IMR-90 (cell line): ENCODE measurements around the gene CDH22. TPM values are rescaled to one million over a fixed set of nuclear protein-coding genes. Genes with fewer than 3 reads are reported as not detected.

ENCODE experiments used
- ATAC-seq: fragments of 200-7000 bp; cut with Tn5 transposase; 2 replicates; pipeline ENCODE4 v1.9.1; 2020; ENCODE audit warnings: low read depth, mild to moderate bottlenecking, moderate library complexity
- BruUV-seq: library from RNA; stranded (reverse); fragments of 400-500 nt; replicated peaks from 2 replicates; lab custom pipeline; 2021; lab: Mats Ljungman, UMichigan
- CTCF ChIA-PET: fragments of 300-600 bp; formaldehyde crosslinking; extraction: SDS; loops from one replicate; lab custom pipeline; 2021; ENCODE audit warnings: antibody characterized with exemption; lab: Yijun Ruan, JAX
- POLR2A ChIA-PET: fragments of 300-600 bp; sonication (Branson Sonifier 250); formaldehyde crosslinking; loops from one replicate; lab custom pipeline; 2022; ENCODE audit warnings: antibody characterized with exemption; ENCODE audit not compliant: unreplicated experiment; lab: Charles Lee
- DNase-seq: peaks from one replicate; pipeline ENCODE4 v3.0.0; 2013
- H2AFZ ChIP-seq: replicated peaks from 2 replicates; pipeline ENCODE3; 2013; ENCODE audit warnings: low read length, mild to moderate bottlenecking; ENCODE audit not compliant: poor library complexity
- H2AK5ac ChIP-seq: 2 replicates; pipeline ENCODE4 v1.6.1; 2013; ENCODE audit warnings: low read depth, low read length, inconsistent platforms
- H2AK9ac ChIP-seq: replicated peaks from 2 replicates; pipeline ENCODE3; 2013; ENCODE audit warnings: mild to moderate bottlenecking, low read depth, low read length, moderate library complexity; ENCODE audit not compliant: poor library complexity
- H2BK120ac ChIP-seq: 2 replicates; pipeline ENCODE4 v1.6.1; 2013; ENCODE audit warnings: low read depth, low read length, inconsistent platforms
- H2BK15ac ChIP-seq: 3 replicates; pipeline ENCODE4 v1.6.1; 2013; ENCODE audit warnings: low read depth, low read length, inconsistent platforms
- H2BK20ac ChIP-seq: 2 replicates; pipeline ENCODE4 v1.6.1; 2013; ENCODE audit warnings: low read depth, mild to moderate bottlenecking, inconsistent platforms, low read length, moderate library complexity
- H2BK5ac ChIP-seq: 2 replicates; pipeline ENCODE4 v1.6.1; 2013; ENCODE audit warnings: mild to moderate bottlenecking, low read depth, low read length, inconsistent platforms; ENCODE audit not compliant: poor library complexity, severe bottlenecking
- H3K14ac ChIP-seq: replicated peaks from 2 replicates; pipeline ENCODE4 v1.6.1; 2013; ENCODE audit warnings: low read depth, low read length, inconsistent platforms
- H3K18ac ChIP-seq: 2 replicates; pipeline ENCODE4 v1.6.1; 2013; ENCODE audit warnings: low read depth, low read length, control low read depth
- H3K23ac ChIP-seq: 2 replicates; pipeline ENCODE4 v1.6.1; 2013; ENCODE audit warnings: low read depth, low read length, inconsistent platforms
- H3K27ac ChIP-seq: 2 replicates; pipeline ENCODE4 v1.5.1; 2013; ENCODE audit warnings: mild to moderate bottlenecking, control low read depth, low read length; ENCODE audit not compliant: insufficient read depth
- H3K27me3 ChIP-seq: 2 replicates; pipeline ENCODE4 v1.6.1; 2013; ENCODE audit warnings: low read length; ENCODE audit not compliant: control insufficient read depth, insufficient read depth
- H3K36me3 ChIP-seq: 2 replicates; pipeline ENCODE4 v1.6.1; 2013; ENCODE audit warnings: low read length, mixed read lengths; ENCODE audit not compliant: control insufficient read depth, insufficient read depth
- H3K4ac ChIP-seq: 2 replicates; pipeline ENCODE4 v1.6.1; 2013; ENCODE audit warnings: low read depth, low read length, inconsistent platforms
- H3K4me1 ChIP-seq: 2 replicates; pipeline ENCODE4 v1.6.1; 2013; ENCODE audit warnings: low read length, mixed read lengths; ENCODE audit not compliant: control insufficient read depth, insufficient read depth
- H3K4me2 ChIP-seq: 2 replicates; pipeline ENCODE4 v1.6.1; 2013; ENCODE audit warnings: low read depth, mild to moderate bottlenecking, control low read depth, low read length, moderate library complexity
- H3K4me3 ChIP-seq: 2 replicates; pipeline ENCODE4 v1.5.1; 2013; ENCODE audit warnings: low read depth, mild to moderate bottlenecking, control low read depth, low read length, moderate library complexity; ENCODE audit not compliant: insufficient read depth
- H3K56ac ChIP-seq: 2 replicates; pipeline ENCODE4 v1.6.1; 2013; ENCODE audit warnings: low read length, inconsistent platforms; ENCODE audit not compliant: insufficient read depth; ENCODE audit errors: extremely low read depth
- H3K79me1 ChIP-seq, 2 experiments: 2 replicates each; pipeline ENCODE4 v1.6.1; 2013; ENCODE audit warnings: low read length in 2 of 2, inconsistent platforms in 1 of 2, low read depth in 1 of 2
- H3K9ac ChIP-seq: 2 replicates; pipeline ENCODE4 v1.6.1; 2013; ENCODE audit warnings: low read depth, low read length, control low read depth
- H3K9me1 ChIP-seq: 2 replicates; pipeline ENCODE4 v1.6.1; 2013; ENCODE audit warnings: low read length, inconsistent platforms; ENCODE audit not compliant: insufficient read depth
- H3K9me3 ChIP-seq: 2 replicates; pipeline ENCODE4 v1.6.1; 2013; ENCODE audit warnings: low read length; ENCODE audit not compliant: control insufficient read depth, insufficient read depth
- H4K20me1 ChIP-seq: 2 replicates; pipeline ENCODE4 v1.6.1; 2013; ENCODE audit warnings: low read length, inconsistent platforms; ENCODE audit not compliant: insufficient read depth
- H4K5ac ChIP-seq: 2 replicates; pipeline ENCODE4 v1.6.1; 2013; ENCODE audit warnings: mild to moderate bottlenecking, low read depth, low read length, control low read depth
- H4K8ac ChIP-seq, 2 experiments: 2 replicates each; pipeline ENCODE4 v1.6.1; 2013; ENCODE audit warnings: low read depth in 2 of 2, low read length in 2 of 2, control low read depth in 1 of 2, inconsistent platforms in 1 of 2
- H4K91ac ChIP-seq: 2 replicates; pipeline ENCODE4 v1.6.1; 2013; ENCODE audit warnings: low read depth, low read length, inconsistent platforms; ENCODE audit not compliant: insufficient read depth
- BHLHE40 ChIP-seq: fragments of 150-350 bp; IDR thresholded peaks from 2 replicates; pipeline ENCODE4 v1.6.1; 2016; ENCODE audit warnings: mild to moderate bottlenecking, low read depth, low read length
- CEBPB ChIP-seq: IDR thresholded peaks from 2 replicates; pipeline ENCODE4 v1.6.1; 2012; ENCODE audit warnings: low read depth, low read length, improper control_type of control experiment
- CHD1 ChIP-seq: IDR thresholded peaks from 2 replicates; pipeline ENCODE4 v1.6.1; 2012; ENCODE audit warnings: low read depth, low read length, improper control_type of control experiment
- FOS ChIP-seq: fragments of 150-350 bp; IDR thresholded peaks from 2 replicates; pipeline ENCODE4 v1.6.1; 2016; ENCODE audit warnings: low read depth, low read length
- MAFK ChIP-seq: IDR thresholded peaks from 2 replicates; pipeline ENCODE4 v1.6.1; 2012; ENCODE audit warnings: low read depth, low read length, improper control_type of control experiment
- MAZ ChIP-seq: IDR thresholded peaks from 2 replicates; pipeline ENCODE4 v1.6.1; 2012; ENCODE audit warnings: low read depth, mild to moderate bottlenecking, low read length, improper control_type of control experiment, moderate library complexity, borderline replicate concordance
- MXI1 ChIP-seq: IDR thresholded peaks from 2 replicates; pipeline ENCODE4 v1.6.1; 2012; ENCODE audit warnings: low read depth, mild to moderate bottlenecking, low read length, moderate library complexity, borderline replicate concordance
- NFE2L2 ChIP-seq: fragments of 150-350 bp; IDR thresholded peaks from 2 replicates; pipeline ENCODE4 v1.6.1; 2016; ENCODE audit warnings: low read depth, mild to moderate bottlenecking, low read length
- POLR2A ChIP-seq: IDR thresholded peaks from 2 replicates; pipeline ENCODE4 v1.6.1; 2012; ENCODE audit warnings: mild to moderate bottlenecking, low read depth, low read length
- RAD21 ChIP-seq: IDR thresholded peaks from 2 replicates; pipeline ENCODE4 v1.6.1; 2012; ENCODE audit warnings: low read length, improper control_type of control experiment
- RCOR1 ChIP-seq: IDR thresholded peaks from 2 replicates; pipeline ENCODE4 v1.6.1; 2012; ENCODE audit warnings: mild to moderate bottlenecking, low read length, improper control_type of control experiment; ENCODE audit not compliant: insufficient replicate concordance
- RFX5 ChIP-seq: IDR thresholded peaks from 2 replicates; pipeline ENCODE4 v1.8.0; 2012; ENCODE audit warnings: low read depth, mild to moderate bottlenecking, low read length, moderate library complexity
- SMC3 ChIP-seq: fragments of 150-350 bp; IDR thresholded peaks from 2 replicates; pipeline ENCODE4 v1.6.1; 2016; ENCODE audit warnings: low read depth, mild to moderate bottlenecking, antibody characterized with exemption, low read length, moderate library complexity
- USF2 ChIP-seq: fragments of 150-350 bp; IDR thresholded peaks from 2 replicates; pipeline ENCODE4 v1.6.1; 2017; ENCODE audit warnings: mild to moderate bottlenecking, antibody characterized with exemption, low read length, low read depth
- WGBS, 2 experiments: methylation state at CpG; one replicate each; pipeline versions ENCODE4 v1.1.5 to v1.1.7; 2013; ENCODE audit warnings: missing lambda C conversion rate in 2 of 2; ENCODE audit not compliant: insufficient read length in 1 of 2; ENCODE audit errors: extremely low coverage in 2 of 2; 5-methylcytosine and 5-hydroxymethylcytosine counted together
- dilution Hi-C: fragments of 300-500 bp; cut with HindIII; formaldehyde crosslinking; loops from one replicate; pipeline ENCODE4 v1.14.3; 2018; ENCODE audit warnings: low sequenced_read_pairs; ENCODE audit not compliant: unreplicated experiment
- in situ Hi-C: fragments of 300-500 bp; cut with MboI; formaldehyde crosslinking; loops from 3 replicates; pipeline ENCODE4 v1.14.3; 2019; ENCODE audit warnings: low sequenced_read_pairs, inconsistent platforms, mixed read lengths
- intact Hi-C: fragments of 100-400 bp; cut with micrococcal nuclease; formaldehyde crosslinking; loops from 2 replicates; pipeline ENCODE4 v1.10.0; 2022
- polyA plus RNA-seq, 3 experiments: library from polyadenylated mRNA; depleted of rRNA; stranded (reverse); fragments of >200 nt; gene quantifications; 2 replicates each; pipeline ENCODE4 v1.2.3, GENCODE V29; 2012; ENCODE audit warnings: low replicate concordance in 1 of 3
- total RNA-seq: library from RNA; depleted of rRNA; stranded (reverse); fragments of >200 nt; gene quantifications from 2 replicates; pipeline ENCODE4 v1.2.3, GENCODE V29; 2012
- TF ChIP-seq, protein P1 (sequence below): fragments of 150-350 bp; IDR thresholded peaks from 2 replicates; pipeline ENCODE4 v1.6.1; 2016; ENCODE audit warnings: low read depth, mild to moderate bottlenecking, low read length, moderate library complexity, borderline replicate concordance
- TF ChIP-seq, protein P2 (sequence below): conservative IDR thresholded peaks from 2 replicates; pipeline ENCODE4 v1.5.1; 2012; ENCODE audit warnings: mild to moderate bottlenecking, low read depth, low read length, improper control_type of control experiment

The CDH22 gene
- total and polyA plus RNA-seq, 2 of the 4 experiments (the other 2 are of a cell fraction): not detected

- no peak overlapping the region for H2BK5ac ChIP-seq
- H2AFZ ChIP-seq: no peak overlapping the region
- H3K9ac ChIP-seq: no peak overlapping the region
- 11% methylated on average over 2 of the region's 4 CpGs; no CpG with 5 or more reads in 1 of the 2 experiments for WGBS, 2 experiments
- no peaks in the 10 kb centered on the region for H3K4me1 ChIP-seq
- H4K5ac ChIP-seq: no peak overlapping the region
- H3K4ac ChIP-seq: no peak overlapping the region
- no TSS peak for BruUV-seq
- CTCF ChIA-PET: no interaction called here
- H2BK20ac ChIP-seq: no peak overlapping the region
- TF ChIP-seq CHD1: no peak
- no peak for TF ChIP-seq RAD21
- TF ChIP-seq CEBPB: no peak
- no peak for TF ChIP-seq POLR2A
- no peak for TF ChIP-seq FOS
- TF ChIP-seq RFX5: no peak
- TF ChIP-seq RCOR1: no peak
- no peak for TF ChIP-seq MXI1
- no peak for TF ChIP-seq MAZ
- no peak for TF ChIP-seq MAFK
- TF ChIP-seq USF2: no peak
- TF ChIP-seq, protein P1, sequence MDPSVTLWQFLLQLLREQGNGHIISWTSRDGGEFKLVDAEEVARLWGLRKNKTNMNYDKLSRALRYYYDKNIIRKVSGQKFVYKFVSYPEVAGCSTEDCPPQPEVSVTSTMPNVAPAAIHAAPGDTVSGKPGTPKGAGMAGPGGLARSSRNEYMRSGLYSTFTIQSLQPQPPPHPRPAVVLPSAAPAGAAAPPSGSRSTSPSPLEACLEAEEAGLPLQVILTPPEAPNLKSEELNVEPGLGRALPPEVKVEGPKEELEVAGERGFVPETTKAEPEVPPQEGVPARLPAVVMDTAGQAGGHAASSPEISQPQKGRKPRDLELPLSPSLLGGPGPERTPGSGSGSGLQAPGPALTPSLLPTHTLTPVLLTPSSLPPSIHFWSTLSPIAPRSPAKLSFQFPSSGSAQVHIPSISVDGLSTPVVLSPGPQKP: no peak
- TF ChIP-seq SMC3: no peak
- TF ChIP-seq, protein P2, sequence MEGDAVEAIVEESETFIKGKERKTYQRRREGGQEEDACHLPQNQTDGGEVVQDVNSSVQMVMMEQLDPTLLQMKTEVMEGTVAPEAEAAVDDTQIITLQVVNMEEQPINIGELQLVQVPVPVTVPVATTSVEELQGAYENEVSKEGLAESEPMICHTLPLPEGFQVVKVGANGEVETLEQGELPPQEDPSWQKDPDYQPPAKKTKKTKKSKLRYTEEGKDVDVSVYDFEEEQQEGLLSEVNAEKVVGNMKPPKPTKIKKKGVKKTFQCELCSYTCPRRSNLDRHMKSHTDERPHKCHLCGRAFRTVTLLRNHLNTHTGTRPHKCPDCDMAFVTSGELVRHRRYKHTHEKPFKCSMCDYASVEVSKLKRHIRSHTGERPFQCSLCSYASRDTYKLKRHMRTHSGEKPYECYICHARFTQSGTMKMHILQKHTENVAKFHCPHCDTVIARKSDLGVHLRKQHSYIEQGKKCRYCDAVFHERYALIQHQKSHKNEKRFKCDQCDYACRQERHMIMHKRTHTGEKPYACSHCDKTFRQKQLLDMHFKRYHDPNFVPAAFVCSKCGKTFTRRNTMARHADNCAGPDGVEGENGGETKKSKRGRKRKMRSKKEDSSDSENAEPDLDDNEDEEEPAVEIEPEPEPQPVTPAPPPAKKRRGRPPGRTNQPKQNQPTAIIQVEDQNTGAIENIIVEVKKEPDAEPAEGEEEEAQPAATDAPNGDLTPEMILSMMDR: no peak
- TF ChIP-seq BHLHE40: no peak
- no peak for TF ChIP-seq NFE2L2
- no peak overlapping the region for H3K56ac ChIP-seq
- H2BK120ac ChIP-seq: no peak overlapping the region
- no peak overlapping the region for H3K4me3 ChIP-seq
- H3K9me3 ChIP-seq: peaks cover 2% of the 10 kb centered on the region; the same call in 1 of the 2 replicates
- no peak overlapping the region for H3K23ac ChIP-seq
- H3K9me1 ChIP-seq: no peaks in the 10 kb centered on the region
- no peak overlapping the region for H2AK9ac ChIP-seq
- peaks cover 27% of the 10 kb centered on the region for H3K27me3 ChIP-seq
- H4K20me1 ChIP-seq: no peaks in the 10 kb centered on the region
- no peak overlapping the region for H3K4me2 ChIP-seq
- intact Hi-C loops: no loop called here
- no peak overlapping the region for H2AK5ac ChIP-seq
- ATAC-seq (no peak), DNase-seq (no peak)
- H3K14ac ChIP-seq: no peak overlapping the region
- in situ Hi-C loops: no loop called here
- no peak overlapping the region for H3K18ac ChIP-seq
- no peaks in the 10 kb centered on the region for H3K79me1 ChIP-seq
- no peak overlapping the region for H2BK15ac ChIP-seq
- dilution Hi-C loops: no loop called here
- H4K91ac ChIP-seq: no peak overlapping the region
- no peak overlapping the region for H4K8ac ChIP-seq
- H3K27ac ChIP-seq: no peak overlapping the region
- POLR2A ChIA-PET: interaction anchor here (0.7 kb wide), 1 partner anchor 167 kb away, joined by 5 read pairs; no protein-coding TSS in a partner anchor
- no peaks in the 10 kb centered on the region for H3K36me3 ChIP-seq
Observed at GRCh38 chr20:46256293-46256692, 52.0 kb downstream of the CDH22 start.
